Measurements from ENCODE around the gene CSNK1E.
A peak's percentile ranks its signal among the peaks of the same experiment; 100 is the strongest.

Gene CSNK1E

GRCh38 chr22:38240734-38241252, 76.4 kb downstream of the CSNK1E start:
- peaks cover 61% of the 10 kb centered on the region for H3K4me1 ChIP-seq (ENCODE audit: control insufficient read depth, insufficient read depth, low read length)
- peak overlapping the region; percentile 77 for H3K9ac ChIP-seq (ENCODE audit: low read length)
- no peak overlapping the region for H3K4me3 ChIP-seq (ENCODE audit: low read length)
- no peaks in the 10 kb centered on the region for H3K27me3 ChIP-seq (replicated peaks; ENCODE audit: control insufficient read depth, insufficient read depth, low read length)
- no peaks in the 10 kb centered on the region for H3K9me3 ChIP-seq (ENCODE audit: control insufficient read depth, low read length)
- H3K36me3 ChIP-seq (ENCODE audit: control insufficient read depth, insufficient read depth, low read length, severe bottlenecking): peaks cover 26% of the 10 kb centered on the region
- peak; percentile 79 for DNase-seq (ENCODE audit: low read depth)
